Measurements from ENCODE around the gene ABCF3.

The ABCF3 gene

GRCh38 chr3:184222521-184222920 lies 36.5 kb downstream of the ABCF3 start:
- Histone ChIP-seq H3K4me3 (ENCODE audit: severe bottlenecking) (no peak overlapping the region), H3K27ac (ENCODE audit: poor library complexity, severe bottlenecking) (no peak overlapping the region), H3K36me3 (ENCODE audit: low read depth) (no peaks in the 10 kb centered on the region), H3K27me3 (ENCODE audit: insufficient read depth, poor library complexity, severe bottlenecking) (no peaks in the 10 kb centered on the region), H3K4me1 (ENCODE audit: insufficient read depth, poor library complexity, severe bottlenecking) (no peaks in the 10 kb centered on the region), H3K9me3 (ENCODE audit: severe bottlenecking) (no peaks in the 10 kb centered on the region)
- ATAC-seq (ENCODE audit: low read depth) (no peak), DNase-seq (ENCODE audit: low spot score) (no peak)
- no peak for TF ChIP-seq CTCF (IDR thresholded peaks at IDR 0.05; ENCODE audit: poor library complexity, severe bottlenecking)

- no peak for ATAC-seq (ENCODE audit: low read depth)
- no peaks in the 10 kb centered on the region for H3K36me3 ChIP-seq (ENCODE audit: low read depth)
These were observed 37.9 kb downstream of the ABCF3 start for GRCh38 chr3:184223946-184224345.

GRCh38 chr3:184227481-184227935 lies 41.5 kb downstream of the ABCF3 start:
- peak; percentile 73 for TF ChIP-seq CTCF (IDR thresholded peaks at IDR 0.05; ENCODE audit: poor library complexity, severe bottlenecking)
- no peak overlapping the region for H3K27ac ChIP-seq (ENCODE audit: poor library complexity, severe bottlenecking)
- DNase-seq (ENCODE audit: low spot score) (no peak), ATAC-seq (ENCODE audit: low read depth) (no peak)
- H3K9me3 ChIP-seq (ENCODE audit: severe bottlenecking) = no peaks in the 10 kb centered on the region
- no peaks in the 10 kb centered on the region for H3K4me1 ChIP-seq (ENCODE audit: insufficient read depth, poor library complexity, severe bottlenecking)
- no peaks in the 10 kb centered on the region for H3K36me3 ChIP-seq (ENCODE audit: low read depth)
- peaks cover 37% of the 10 kb centered on the region for H3K27me3 ChIP-seq (ENCODE audit: insufficient read depth, poor library complexity, severe bottlenecking)
- no peak overlapping the region for H3K4me3 ChIP-seq (ENCODE audit: severe bottlenecking)

More at GRCh38 chr3:184223946-184224345, 37.9 kb downstream of the ABCF3 start:
- no peak for DNase-seq (ENCODE audit: low spot score)
- H3K27me3 ChIP-seq (ENCODE audit: insufficient read depth, poor library complexity, severe bottlenecking) = peaks cover 8% of the 10 kb centered on the region
- no peaks in the 10 kb centered on the region for H3K4me1 ChIP-seq (ENCODE audit: insufficient read depth, poor library complexity, severe bottlenecking)
- no peak overlapping the region for H3K27ac ChIP-seq (ENCODE audit: poor library complexity, severe bottlenecking)
- no peak overlapping the region for H3K4me3 ChIP-seq (ENCODE audit: severe bottlenecking)
- H3K9me3 ChIP-seq (ENCODE audit: severe bottlenecking) = no peaks in the 10 kb centered on the region
- no peak for TF ChIP-seq CTCF (IDR thresholded peaks at IDR 0.05; ENCODE audit: poor library complexity, severe bottlenecking)

- no peak for TF ChIP-seq CTCF (IDR thresholded peaks at IDR 0.05; ENCODE audit: poor library complexity, severe bottlenecking)
- H3K9me3 ChIP-seq (ENCODE audit: severe bottlenecking) = no peaks in the 10 kb centered on the region
- no peak overlapping the region for H3K27ac ChIP-seq (ENCODE audit: poor library complexity, severe bottlenecking)
- DNase-seq (ENCODE audit: low spot score) = no peak
- H3K36me3 ChIP-seq (ENCODE audit: low read depth) = no peaks in the 10 kb centered on the region
- no peaks in the 10 kb centered on the region for H3K4me1 ChIP-seq (ENCODE audit: insufficient read depth, poor library complexity, severe bottlenecking)
- no peak overlapping the region for H3K4me3 ChIP-seq (ENCODE audit: severe bottlenecking)
- peaks cover 37% of the 10 kb centered on the region for H3K27me3 ChIP-seq (ENCODE audit: insufficient read depth, poor library complexity, severe bottlenecking)
- ATAC-seq (ENCODE audit: low read depth) = no peak
These were observed 42.6 kb downstream of the ABCF3 start for GRCh38 chr3:184228376-184229137.
